Testis (tissue), 3 donors: ENCODE measurements around the gene BSND. TPM values are rescaled to one million over a fixed set of nuclear protein-coding genes. Genes with fewer than 3 reads are reported as not detected.

Source experiments
- DNase-seq: peaks from one replicate; pipeline ENCODE4 v3.0.0-alpha.2; 2019
- H3K27ac ChIP-seq, 2 donors: fragments of 200-600 bp; sonication (generic); one replicate each; pipeline ENCODE4 v1.5.1; 2019
- H3K27me3 ChIP-seq: fragments of 200-600 bp; sonication (generic); one replicate; pipeline ENCODE4 v1.5.1; 2019
- H3K36me3 ChIP-seq: fragments of 200-600 bp; sonication (generic); one replicate; pipeline ENCODE4 v1.5.1; 2017; ENCODE audit warnings: low read depth; ENCODE audit errors: missing control alignments
- H3K4me1 ChIP-seq: fragments of 200-600 bp; sonication (generic); one replicate; pipeline ENCODE4 v1.5.1; 2019
- H3K4me3 ChIP-seq, 2 donors: fragments of 200-600 bp; sonication (generic); one replicate each; pipeline ENCODE4 v1.5.1; 2017 to 2019
- H3K9me3 ChIP-seq: fragments of 200-600 bp; sonication (generic); one replicate; pipeline ENCODE4 v1.5.1; 2017
- CTCF ChIP-seq, 3 experiments: fragments of 450-650 bp in 2 of 3; fragments of 200-600 bp in 1 of 3; sonication (generic) in 1 of 3; IDR thresholded peaks; one replicate each; pipeline ENCODE4 v1.5.1; 2016 to 2019; ENCODE audit warnings: antibody characterized with exemption in 3 of 3, mild to moderate bottlenecking in 2 of 3, moderate library complexity in 1 of 3
- POLR2A ChIP-seq: fragments of 450-650 bp; IDR thresholded peaks from one replicate; pipeline ENCODE4 v1.6.1; 2017; ENCODE audit warnings: antibody characterized with exemption, mild to moderate bottlenecking, moderate library complexity
- WGBS, 2 donors: methylation state at CpG; one replicate each; pipeline ENCODE4 v1.1.5; 2018; 5-methylcytosine and 5-hydroxymethylcytosine counted together
- intact Hi-C: fragments of 100-400 bp; cut with DNase I; formaldehyde crosslinking; loops from one replicate; pipeline ENCODE4 v1.15.1; 2023; ENCODE audit warnings: low total_unique reads
- polyA plus RNA-seq: library from polyadenylated mRNA; stranded (reverse); fragments of 350-450 nt; fragmentation: Illumina TruSeq; extraction: RNeasy Lipid Tissue Mini Kit (QIAGEN cat#74804); gene quantifications from one replicate; pipeline ENCODE4 v1.2.3, GENCODE V29; 2014; ENCODE audit warnings: low read depth, low replicate concordance; ENCODE audit not compliant: insufficient read depth
- total RNA-seq, 2 donors: library from RNA; depleted of rRNA; stranded (reverse); fragments of >200 nt; gene quantifications; one replicate each; pipeline ENCODE4 v1.2.3, GENCODE V29; 2016

Gene BSND
- total and polyA plus RNA-seq, 3 donors from 2014 or later, result 0.19 to 0.32 (median 0.24) TPM

GRCh38 chr1:54996869-54997710 lies 1.6 kb upstream of the BSND start:
- Histone ChIP-seq H3K4me1 (no peaks in the 10 kb centered on the region), H3K36me3 (no peaks in the 10 kb centered on the region), H3K9me3 (no peaks in the 10 kb centered on the region), H3K4me3 (peak overlapping the region; percentile 6 to 31), H3K27ac (no peak overlapping the region), H3K27me3 (no peaks in the 10 kb centered on the region)
- WGBS, 2 donors, result 13 to 14% methylated on average over 31 to 42 of the region's 46 CpGs
- peak; percentile 23 for DNase-seq
- intact Hi-C loops, result loop anchor here (5.0 kb wide), 1 partner anchor 50 kb away; no protein-coding TSS in a partner anchor
- TF ChIP-seq CTCF (IDR thresholded peaks at IDR 0.05) (no peak), POLR2A (no peak)

- Histone ChIP-seq H3K4me1 (no peaks in the 10 kb centered on the region), H3K4me3 (no peak overlapping the region), H3K27ac (no peak overlapping the region), H3K27me3 (no peaks in the 10 kb centered on the region), H3K9me3 (no peaks in the 10 kb centered on the region), H3K36me3 (no peaks in the 10 kb centered on the region)
- intact Hi-C loops, result loop anchor here (5.0 kb wide), 1 partner anchor 50 kb away; no protein-coding TSS in a partner anchor
- TF ChIP-seq POLR2A, result no peak
- no peak for TF ChIP-seq CTCF (IDR thresholded peaks at IDR 0.05)
- no peak for DNase-seq
- WGBS, 2 donors, result 50 to 60% methylated on average over 6 of the region's 6 CpGs
Observed at GRCh38 chr1:54997711-54997986, 1.1 kb upstream of the BSND start.

- Histone ChIP-seq H3K4me3 (no peak overlapping the region), H3K27me3 (no peaks in the 10 kb centered on the region), H3K36me3 (no peaks in the 10 kb centered on the region), H3K4me1 (no peaks in the 10 kb centered on the region), H3K9me3 (no peaks in the 10 kb centered on the region), H3K27ac (no peak overlapping the region)
- TF ChIP-seq CTCF (IDR thresholded peaks at IDR 0.05) (no peak), POLR2A (no peak)
- intact Hi-C loops, result loop anchor here (5.0 kb wide), 1 partner anchor 51 kb away; no protein-coding TSS in a partner anchor
- DNase-seq, result no peak
- 82% methylated on average over 3 to 6 of the region's 6 CpGs for WGBS, 2 donors
Observed at GRCh38 chr1:54998100-54998499, 633 bp upstream of the BSND start.

GRCh38 chr1:55000110-55001085 lies 1.7 kb downstream of the BSND start:
- Histone ChIP-seq H3K9me3 (no peaks in the 10 kb centered on the region), H3K27ac (no peak overlapping the region), H3K4me3 (no peak overlapping the region), H3K36me3 (no peaks in the 10 kb centered on the region), H3K27me3 (no peaks in the 10 kb centered on the region), H3K4me1 (no peaks in the 10 kb centered on the region)
- TF ChIP-seq CTCF (IDR thresholded peaks at IDR 0.05), result no peak
- no peak for TF ChIP-seq POLR2A
- intact Hi-C loops, result no loop called here
- DNase-seq, result no peak
- WGBS, 2 donors, result 68 to 71% methylated on average over 7 to 8 of the region's 8 CpGs
